HepG2 (cell line): ENCODE measurements around the gene TNRC18. TPM values are rescaled to one million over a fixed set of nuclear protein-coding genes. Genes with fewer than 3 reads are reported as not detected.

ENCODE experiments used
- ATAC-seq: fragments of 200-7000 bp; cut with Tn5 transposase; 3 replicates; pipeline ENCODE4 v1.9.1; 2020; ENCODE audit warnings: mild to moderate bottlenecking, moderate library complexity
- BruUV-seq: library from RNA; stranded (reverse); fragments of 400-500 nt; replicated peaks from 2 replicates; lab custom pipeline; 2021; lab: Mats Ljungman, UMichigan
- CTCF ChIA-PET: fragments of 300-600 bp; formaldehyde crosslinking; extraction: SDS; loops from one replicate; lab custom pipeline; 2021; ENCODE audit warnings: low total read pairs, inconsistent platforms, low intra/inter-chr PET ratio; lab: Yijun Ruan, JAX
- POLR2A ChIA-PET: fragments of 350-600 bp; sonication (Branson Sonifier 250); formaldehyde crosslinking; loops from one replicate; lab custom pipeline; 2020; ENCODE audit warnings: antibody characterized with exemption, inconsistent platforms; lab: Yijun Ruan, JAX
- DNase-seq: peaks from one replicate; pipeline ENCODE4 v3.0.0-alpha.2; 2015; ENCODE audit warnings: low spot score
- FAIRE-seq: peaks from 3 replicates; lab custom pipeline; 2011; peaks lifted over from hg19 to GRCh38; lab: Jason Lieb, UNC
- H2AFZ ChIP-seq: one replicate; pipeline ENCODE4 v1.6.1; 2011; ENCODE audit warnings: low read length, inconsistent platforms
- H3K27ac ChIP-seq: fragments of 300-600 bp; 3 replicates; pipeline ENCODE4 v1.8.0; 2011; ENCODE audit warnings: mixed run types, mild to moderate bottlenecking, mixed read lengths, low read length, inconsistent platforms; ENCODE audit not compliant: insufficient read depth; ENCODE audit errors: extremely low read length
- H3K27me3 ChIP-seq, 2 experiments: fragments of 200-600 bp in 1 of 2; 2 replicates in 1 of 2; 3 replicates in 1 of 2; pipeline versions ENCODE4 v1.6.0 to v1.8.0; 2011; ENCODE audit warnings: low read length in 2 of 2, mild to moderate bottlenecking in 2 of 2, moderate library complexity in 2 of 2, inconsistent platforms in 1 of 2; ENCODE audit not compliant: insufficient read depth in 2 of 2, control insufficient read depth in 1 of 2
- H3K36me3 ChIP-seq, 2 experiments: fragments of 200-600 bp in 1 of 2; replicated peaks in 1 of 2; 2 replicates in 1 of 2; 3 replicates in 1 of 2; pipeline versions ENCODE4 v1.5.1 to v1.8.0; 2011; ENCODE audit warnings: low read length in 2 of 2, inconsistent platforms in 1 of 2; ENCODE audit not compliant: insufficient read depth in 2 of 2, control insufficient read depth in 1 of 2
- H3K4me1 ChIP-seq: 2 replicates; pipeline ENCODE4 v1.5.1; 2012; ENCODE audit warnings: low read length, inconsistent platforms; ENCODE audit not compliant: insufficient read depth
- H3K4me2 ChIP-seq: 2 replicates; pipeline ENCODE4 v1.6.0; 2011; ENCODE audit warnings: low read depth, low read length, inconsistent platforms
- H3K4me3 ChIP-seq, 3 experiments: fragments of 200-600 bp in 1 of 3; sonication (generic), shearing (Covaris generic) in 1 of 3; replicated peaks in 1 of 3; 2 replicates each; pipeline ENCODE4 v1.5.1; 2011 to 2016; ENCODE audit warnings: low read length in 3 of 3, inconsistent platforms in 2 of 3, low read depth in 2 of 3, mild to moderate bottlenecking in 2 of 3, control low read depth in 1 of 3, mixed read lengths in 1 of 3; ENCODE audit not compliant: insufficient read depth in 1 of 3
- H3K79me2 ChIP-seq: one replicate; pipeline ENCODE4 v1.6.1; 2011; ENCODE audit warnings: low read length, inconsistent platforms; ENCODE audit not compliant: insufficient read depth
- H3K9ac ChIP-seq: 2 replicates; pipeline ENCODE4 v1.6.0; 2011; ENCODE audit warnings: mild to moderate bottlenecking, low read depth, low read length, inconsistent platforms; ENCODE audit not compliant: insufficient read depth
- H3K9me3 ChIP-seq: 2 replicates; pipeline ENCODE4 v1.5.1; 2012; ENCODE audit warnings: mild to moderate bottlenecking, low read length
- H4K20me1 ChIP-seq: 2 replicates; pipeline ENCODE4 v1.6.0; 2011; ENCODE audit warnings: inconsistent platforms, mild to moderate bottlenecking, low read length, moderate library complexity; ENCODE audit not compliant: insufficient read depth
- ATF2 ChIP-seq: sonication (generic); formaldehyde crosslinking; IDR thresholded peaks from 2 replicates; pipeline ENCODE4 v1.4.0; 2020; ENCODE audit warnings: missing genetic modification reagents
- ELK4 ChIP-seq: sonication (generic); formaldehyde crosslinking; IDR thresholded peaks from 2 replicates; pipeline ENCODE4 v1.9.0; 2021; ENCODE audit warnings: missing genetic modification reagents, borderline replicate concordance
- ETV5 ChIP-seq: IDR thresholded peaks from 2 replicates; pipeline ENCODE4 v1.6.1; 2018; ENCODE audit warnings: missing biosample characterization, missing genetic modification reagents, inconsistent platforms, borderline replicate concordance
- NFE2L1 ChIP-seq: sonication (generic); formaldehyde crosslinking; IDR thresholded peaks from 2 replicates; pipeline ENCODE4 v1.4.0; 2020; ENCODE audit warnings: missing genetic modification reagents, mild to moderate bottlenecking, borderline replicate concordance
- ZMYM3 ChIP-seq: sonication (generic); formaldehyde crosslinking; IDR thresholded peaks from 2 replicates; pipeline ENCODE4 v1.5.1; 2020; ENCODE audit warnings: mild to moderate bottlenecking, missing genetic modification reagents
- ZNF629 ChIP-seq: sonication (generic); formaldehyde crosslinking; conservative IDR thresholded peaks from 2 replicates; pipeline ENCODE4 v1.5.0; 2020; ENCODE audit warnings: missing genetic modification reagents
- WGBS: methylation state at CpG from one replicate; pipeline ENCODE4 v1.1.6; 2017; ENCODE audit warnings: low lambda C conversion rate; 5-methylcytosine and 5-hydroxymethylcytosine counted together
- in situ Hi-C: cut with HindIII; loops from 2 replicates; pipeline ENCODE4 v1.10.0; 2017; ENCODE audit warnings: low pct_unique_long_range_greater_than_20kb; ENCODE audit not compliant: extremely low pct_ligation_motif_present
- intact Hi-C: fragments of 100-400 bp; cut with micrococcal nuclease; formaldehyde crosslinking; loops from one replicate; pipeline ENCODE4 v1.10.0; 2022; ENCODE audit not compliant: unreplicated experiment
- polyA plus RNA-seq, 8 experiments: library from polyadenylated mRNA; depleted of rRNA in 3 of 8; stranded (reverse) in 7 of 8; unstranded in 1 of 8; fragments of >200 nt; fragmentation: Illumina TruSeq in 4 of 8; extraction: Trizol in 4 of 8; gene quantifications; 2 replicates each; pipeline versions ENCODE4 v1.2.1 to v1.2.3, GENCODE V29; 2011 to 2016; ENCODE audit warnings: low read depth in 4 of 8, missing spikeins in 1 of 8, mixed read lengths in 1 of 8; ENCODE audit not compliant: insufficient read depth in 1 of 8
- total RNA-seq, 5 experiments: library from RNA; depleted of rRNA; stranded (reverse); fragments of >200 nt; fragmentation: Illumina TruSeq; extraction: Trizol; gene quantifications; 2 replicates each; pipeline ENCODE4 v1.2.3, GENCODE V29; 2016; ENCODE audit warnings: low read depth in 1 of 5
- TF ChIP-seq, protein P1 (sequence below): sonication (generic); formaldehyde crosslinking; IDR thresholded peaks from 2 replicates; pipeline ENCODE4 v1.8.0; 2022; ENCODE audit warnings: missing genetic modification reagents, mild to moderate bottlenecking, inconsistent platforms, borderline replicate concordance
- TF ChIP-seq, protein P2 (sequence below): sonication (generic); formaldehyde crosslinking; IDR thresholded peaks from 2 replicates; pipeline ENCODE4 v1.9.0; 2022; ENCODE audit warnings: missing genetic modification reagents, mild to moderate bottlenecking, borderline replicate concordance

TNRC18 gene
- total and polyA plus RNA-seq, 2 of the 13 experiments (the other 11 are each of a cell fraction or from before 2014, with no cell fraction given) = 11.7 to 17.4 TPM

DNA sequence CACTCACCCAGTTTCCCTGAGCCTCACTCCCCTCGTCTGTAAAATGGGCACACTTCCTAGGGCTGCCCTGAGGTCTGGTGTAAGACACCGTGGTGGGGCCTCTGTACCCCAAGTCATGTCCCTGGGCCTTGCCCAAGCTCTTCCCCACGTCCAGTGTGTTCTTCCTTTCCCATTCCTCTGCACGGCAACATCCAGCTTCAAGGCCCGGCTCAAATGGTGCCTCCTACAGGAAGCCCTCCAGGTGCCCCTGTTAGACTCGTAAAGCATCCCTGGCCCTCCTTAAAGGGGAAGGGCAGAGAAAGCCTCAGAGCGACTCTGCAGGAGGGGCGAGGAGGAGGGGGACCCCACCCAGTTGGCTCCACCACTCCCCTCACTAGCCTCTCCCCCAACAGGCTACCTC, 132.3 kb downstream of the TNRC18 start:
- no peak for FAIRE-seq
- intact Hi-C loops = no loop called here
- TF ChIP-seq ELK4 (CRISPR knock-in tag) (no peak), ZNF629 (CRISPR knock-in tag) (peak; percentile 81), NFE2L1 (CRISPR knock-in tag) (no peak), ETV5 (CRISPR knock-in tag) (no peak), ATF2 (CRISPR knock-in tag) (no peak), ZMYM3 (peak; percentile 44; the same call in 1 of the 2 replicates)
- TF ChIP-seq, protein P1, sequence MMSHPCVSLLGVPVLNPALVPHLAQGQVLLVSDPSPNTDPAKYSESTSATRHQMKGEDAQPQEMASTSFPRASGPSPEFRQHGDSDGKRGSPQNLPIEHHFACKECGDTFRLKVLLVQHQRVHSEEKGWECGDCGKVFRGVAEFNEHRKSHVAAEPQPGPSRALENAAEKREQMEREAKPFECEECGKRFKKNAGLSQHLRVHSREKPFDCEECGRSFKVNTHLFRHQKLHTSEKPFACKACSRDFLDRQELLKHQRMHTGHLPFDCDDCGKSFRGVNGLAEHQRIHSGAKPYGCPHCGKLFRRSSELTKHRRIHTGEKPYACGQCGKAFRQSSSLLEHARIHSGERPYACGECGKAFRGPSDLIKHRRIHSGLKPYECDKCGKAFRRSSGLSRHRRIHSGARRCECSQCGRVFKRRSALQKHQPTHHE = no peak
- TF ChIP-seq, protein P2, sequence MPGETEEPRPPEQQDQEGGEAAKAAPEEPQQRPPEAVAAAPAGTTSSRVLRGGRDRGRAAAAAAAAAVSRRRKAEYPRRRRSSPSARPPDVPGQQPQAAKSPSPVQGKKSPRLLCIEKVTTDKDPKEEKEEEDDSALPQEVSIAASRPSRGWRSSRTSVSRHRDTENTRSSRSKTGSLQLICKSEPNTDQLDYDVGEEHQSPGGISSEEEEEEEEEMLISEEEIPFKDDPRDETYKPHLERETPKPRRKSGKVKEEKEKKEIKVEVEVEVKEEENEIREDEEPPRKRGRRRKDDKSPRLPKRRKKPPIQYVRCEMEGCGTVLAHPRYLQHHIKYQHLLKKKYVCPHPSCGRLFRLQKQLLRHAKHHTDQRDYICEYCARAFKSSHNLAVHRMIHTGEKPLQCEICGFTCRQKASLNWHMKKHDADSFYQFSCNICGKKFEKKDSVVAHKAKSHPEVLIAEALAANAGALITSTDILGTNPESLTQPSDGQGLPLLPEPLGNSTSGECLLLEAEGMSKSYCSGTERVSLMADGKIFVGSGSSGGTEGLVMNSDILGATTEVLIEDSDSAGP (CRISPR knock-in tag) = peak; percentile 18; the same call in 1 of the 2 replicates
- TF ChIP-seq, all 625 proteins: peak for 3
- in situ Hi-C loops = no loop called here
- DNase-seq (no peak), ATAC-seq (no peak)
- Histone ChIP-seq H3K9me3 (no peaks in the 10 kb centered on the region), H2AFZ (no peak overlapping the region), H3K27me3 (no peaks in the 10 kb centered on the region), H3K4me2 (no peak overlapping the region), H3K4me1 (peaks cover 23% of the 10 kb centered on the region), H3K27ac (peak overlapping the region; percentile 18), H3K36me3 (peaks cover 6 to 15% of the 10 kb centered on the region in 2 experiments; a peak in 4 of 5 replicates), H4K20me1 (no peaks in the 10 kb centered on the region), H3K79me2 (no peaks in the 10 kb centered on the region), H3K9ac (no peak overlapping the region), H3K4me3 (no peak overlapping the region)
- CTCF ChIA-PET = no interaction called here
- WGBS = 95% methylated on average over 7 of the region's 8 CpGs
- no TSS peak for BruUV-seq
- POLR2A ChIA-PET = no interaction called here
